Endothelial cell of umbilical vein (primary cell): ENCODE results near the gene CPNE1. TPM values are rescaled to one million over a fixed set of nuclear protein-coding genes. Genes with fewer than 3 reads are reported as not detected.
"Not testable (repeated sequence)": the region's sequence is repeated elsewhere in the genome, so short reads cannot be mapped to it uniquely, and the experiment has no call there.

Source experiments
- BruUV-seq: library from RNA; stranded (reverse); fragments of 400-500 nt; replicated peaks from 2 replicates; lab custom pipeline; 2021; lab: Mats Ljungman, UMichigan
- CTCF ChIA-PET: fragments of 300-600, 350-600 bp; sonication (Branson Sonifier 250); formaldehyde crosslinking; loops from one replicate; lab custom pipeline; 2021; ENCODE audit warnings: antibody characterized with exemption, inconsistent platforms; lab: Charles Lee
- POLR2A ChIA-PET: fragments of 300-600, 350-600 bp; sonication (Branson Sonifier 250); formaldehyde crosslinking; loops from one replicate; lab custom pipeline; 2021; ENCODE audit warnings: antibody characterized with exemption, inconsistent platforms; lab: Charles Lee
- DNase-seq: peaks from one replicate; pipeline ENCODE4 v3.0.0-alpha.2; 2011; ENCODE audit warnings: low read depth, low spot score
- FAIRE-seq: peaks from 2 replicates; lab custom pipeline; 2011; peaks lifted over from hg19 to GRCh38; lab: Jason Lieb, UNC
- H2AFZ ChIP-seq: 2 replicates; pipeline ENCODE4 v1.6.0; 2012; ENCODE audit warnings: low read depth, low read length, control low read depth, inconsistent platforms
- H3K27ac ChIP-seq: 2 replicates; pipeline ENCODE4 v1.5.1; 2011; ENCODE audit warnings: low read depth, mild to moderate bottlenecking, control low read depth, low read length, moderate library complexity; ENCODE audit not compliant: insufficient read depth
- H3K27me3 ChIP-seq, 2 experiments: 2 replicates each; pipeline versions ENCODE4 v1.6.0 to v1.6.1; 2011; ENCODE audit warnings: low read length in 2 of 2, mixed read lengths in 1 of 2; ENCODE audit not compliant: control insufficient read depth in 2 of 2, insufficient read depth in 2 of 2
- H3K36me3 ChIP-seq, 2 experiments: 2 replicates in 1 of 2; 3 replicates in 1 of 2; pipeline ENCODE4 v1.5.1; 2011; ENCODE audit warnings: low read length in 2 of 2, mild to moderate bottlenecking in 1 of 2, moderate library complexity in 1 of 2; ENCODE audit not compliant: control insufficient read depth in 2 of 2, insufficient read depth in 2 of 2; ENCODE audit errors: extremely low read depth in 1 of 2
- H3K4me1 ChIP-seq: 3 replicates; pipeline ENCODE4 v1.5.1; 2011; ENCODE audit warnings: mild to moderate bottlenecking, low read length; ENCODE audit not compliant: control insufficient read depth, insufficient read depth; ENCODE audit errors: extremely low read depth
- H3K4me2 ChIP-seq: 2 replicates; pipeline ENCODE4 v1.6.1; 2011; ENCODE audit warnings: low read length, control low read depth, mixed read lengths; ENCODE audit not compliant: insufficient read depth
- H3K4me3 ChIP-seq, 3 experiments: fragments of 200-600 bp in 1 of 3; sonication (generic), shearing (Covaris generic) in 1 of 3; replicated peaks in 1 of 3; 2 replicates each; pipeline ENCODE4 v1.5.1; 2011 to 2016; ENCODE audit warnings: control low read depth in 3 of 3, low read length in 3 of 3, mild to moderate bottlenecking in 2 of 3, inconsistent platforms in 1 of 3, low read depth in 1 of 3, moderate library complexity in 1 of 3; ENCODE audit not compliant: insufficient read depth in 1 of 3
- H3K79me2 ChIP-seq: 2 replicates; pipeline ENCODE4 v1.6.0; 2012; ENCODE audit warnings: low read length, inconsistent platforms; ENCODE audit not compliant: control insufficient read depth, insufficient read depth
- H3K9ac ChIP-seq: replicated peaks from 2 replicates; pipeline ENCODE3; 2011; ENCODE audit warnings: low read length, control low read depth; ENCODE audit not compliant: insufficient read depth; ENCODE audit errors: extremely low read depth
- H3K9me1 ChIP-seq: replicated peaks from 3 replicates; pipeline ENCODE4 v1.6.0; 2011; ENCODE audit warnings: mild to moderate bottlenecking, low read length; ENCODE audit not compliant: control insufficient read depth, insufficient read depth; ENCODE audit errors: extremely low read depth
- H3K9me3 ChIP-seq: replicated peaks from 2 replicates; pipeline ENCODE4 v1.5.1; 2012; ENCODE audit warnings: low read length, inconsistent platforms; ENCODE audit not compliant: control insufficient read depth, insufficient read depth
- H4K20me1 ChIP-seq: replicated peaks from 2 replicates; pipeline ENCODE3; 2011; ENCODE audit warnings: mild to moderate bottlenecking, low read length; ENCODE audit not compliant: control insufficient read depth, insufficient read depth; ENCODE audit errors: extremely low read depth
- EZH2 ChIP-seq: IDR thresholded peaks from 2 replicates; pipeline ENCODE4 v1.6.1; 2012; ENCODE audit warnings: borderline replicate concordance, low read depth, mild to moderate bottlenecking, moderate library complexity, low read length, inconsistent platforms; ENCODE audit not compliant: severe bottlenecking
- FOS ChIP-seq: IDR thresholded peaks from 2 replicates; pipeline ENCODE4 v1.6.1; 2011; ENCODE audit warnings: mild to moderate bottlenecking, low read length, moderate library complexity, borderline replicate concordance; ENCODE audit not compliant: insufficient read depth
- GATA2 ChIP-seq: IDR thresholded peaks from 2 replicates; pipeline ENCODE4 v1.7.0; 2011; ENCODE audit warnings: low read depth, mild to moderate bottlenecking, moderate library complexity, mixed read lengths, low read length; ENCODE audit not compliant: insufficient read length, insufficient read depth
- JUN ChIP-seq: IDR thresholded peaks from 2 replicates; pipeline ENCODE4 v1.6.1; 2011; ENCODE audit warnings: borderline replicate concordance, low read depth; ENCODE audit not compliant: insufficient read length, insufficient read depth
- MAX ChIP-seq: IDR thresholded peaks from 2 replicates; pipeline ENCODE4 v1.6.1; 2011; ENCODE audit not compliant: insufficient read depth, insufficient read length
- MYC ChIP-seq: IDR thresholded peaks from one replicate; pipeline ENCODE4 v1.6.1; 2011; ENCODE audit warnings: mild to moderate bottlenecking, low read depth, low read length
- POLR2A ChIP-seq: IDR thresholded peaks from 2 replicates; pipeline ENCODE4 v1.6.1; 2012; ENCODE audit warnings: low read depth, mild to moderate bottlenecking, control low read depth, low read length
- POLR2AphosphoS5 ChIP-seq: IDR thresholded peaks from 2 replicates; pipeline ENCODE4 v1.6.1; 2012; ENCODE audit warnings: low read depth, mild to moderate bottlenecking, control low read depth, low read length, moderate library complexity; ENCODE audit not compliant: insufficient read depth
- dilution Hi-C: fragments of 300-500 bp; cut with MboI; formaldehyde crosslinking; loops from one replicate; pipeline ENCODE4 v1.15.0; 2019; ENCODE audit warnings: low sequenced_read_pairs; ENCODE audit not compliant: extremely low pct_ligation_motif_present
- intact Hi-C: fragments of 100-400 bp; cut with micrococcal nuclease; formaldehyde crosslinking; loops from one replicate; pipeline ENCODE4 v1.10.0; 2022
- polyA plus RNA-seq, 4 experiments: library from polyadenylated mRNA; depleted of rRNA in 3 of 4; stranded (reverse) in 3 of 4; unstranded in 1 of 4; fragments of >200 nt; gene quantifications; 2 replicates each; pipeline versions ENCODE4 v1.2.1 to v1.2.3, GENCODE V29; 2011 to 2012; ENCODE audit warnings: missing spikeins in 1 of 4
- total RNA-seq: library from RNA; stranded (reverse); gene quantifications from 2 replicates; pipeline ENCODE4 v1.2.3, GENCODE V29; 2021
- TF ChIP-seq, protein P1 (sequence below), 2 donors: IDR thresholded peaks; 1 replicate in 1 of 2; 2 replicates in 1 of 2; pipeline ENCODE4 v1.5.1; 2011; ENCODE audit warnings: low read length in 2 of 2, mild to moderate bottlenecking in 2 of 2, moderate library complexity in 2 of 2, control low read depth in 1 of 2, inconsistent platforms in 1 of 2, low read depth in 1 of 2; ENCODE audit not compliant: insufficient read depth in 1 of 2; ENCODE audit errors: extremely low read depth in 1 of 2

Gene CPNE1
- total and polyA plus RNA-seq, 2 donors (not counting 3 experiments of a cell fraction or from before 2014, with no cell fraction given) = 244 to 316 TPM

- BruUV-seq, DNase-seq, H3K9me1 ChIP-seq, H3K4me3 ChIP-seq, H2AFZ ChIP-seq, H3K9ac ChIP-seq, H3K27me3 ChIP-seq, FAIRE-seq, H3K4me1 ChIP-seq, H3K27ac ChIP-seq, H3K9me3 ChIP-seq, POLR2A ChIA-PET, H4K20me1 ChIP-seq, intact Hi-C loops, H3K4me2 ChIP-seq, dilution Hi-C loops: not testable (repeated sequence)
- Histone ChIP-seq H3K36me3 (peaks cover 19 to 51% of the 10 kb centered on the region in 2 experiments), H3K79me2 (peaks cover 22% of the 10 kb centered on the region)
- CTCF ChIA-PET = interaction anchor here (1.2 kb wide), 1 partner anchor 14 kb away, joined by 3 read pairs; no protein-coding TSS in a partner anchor
These were observed 41.2 kb upstream of the CPNE1 start for GRCh38 chr20:35705894-35706293.

DNA sequence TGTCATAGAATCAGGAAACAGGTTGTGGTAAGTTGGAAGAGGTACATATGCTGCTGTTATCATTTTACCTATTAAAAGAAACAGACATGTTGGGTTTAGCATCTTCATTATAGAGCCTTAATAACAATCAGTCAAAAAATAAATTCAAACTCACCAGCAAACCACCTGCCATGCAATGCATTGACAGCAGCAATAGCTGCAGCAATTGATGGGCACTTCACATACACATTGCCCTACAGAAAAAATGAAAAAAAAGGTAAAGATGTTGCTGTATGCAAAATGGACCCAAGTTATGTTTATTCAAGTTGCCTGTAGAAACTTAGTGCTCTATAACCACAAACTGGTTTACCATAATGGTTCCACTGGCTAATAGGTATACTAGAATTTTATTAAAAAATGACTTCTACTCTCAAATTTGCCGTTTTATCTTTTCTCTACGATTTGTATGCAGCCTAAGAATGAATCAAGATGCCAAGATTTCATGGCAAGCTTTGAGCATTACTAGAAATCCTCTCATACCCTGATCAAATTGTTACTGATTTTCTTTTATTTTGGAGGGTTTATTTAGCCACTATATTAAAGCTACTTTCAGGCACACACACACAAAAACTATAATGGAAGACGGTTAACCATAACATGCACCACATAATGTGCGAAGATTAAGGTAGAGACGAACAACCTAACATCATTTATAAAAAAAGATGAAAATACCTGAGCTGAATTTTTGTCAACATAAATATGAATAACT, 40.0 kb upstream of the CPNE1 start:
- Histone ChIP-seq H3K4me3 (no peak overlapping the region), H3K79me2 (peaks cover 20% of the 10 kb centered on the region), H2AFZ (no peak overlapping the region), H3K4me2 (no peak overlapping the region), H4K20me1 (peaks cover 5% of the 10 kb centered on the region), H3K36me3 (peaks cover 19 to 40% of the 10 kb centered on the region in 2 experiments), H3K9me1 (no peaks in the 10 kb centered on the region), H3K27ac (no peak overlapping the region), H3K27me3 (no peaks in the 10 kb centered on the region), H3K9me3 (no peaks in the 10 kb centered on the region), H3K9ac (no peak overlapping the region), H3K4me1 (peaks cover 9% of the 10 kb centered on the region)
- no peak for FAIRE-seq
- ChIA-PET CTCF (interaction anchor here (1.3 kb wide), 1 partner anchor 8 kb away, joined by 3 read pairs; no protein-coding TSS in a partner anchor), POLR2A (interaction anchor here (1.1 kb wide), 1 partner anchor 38 kb away, joined by 4 read pairs; no protein-coding TSS in a partner anchor)
- dilution Hi-C loops = no loop called here
- TF ChIP-seq POLR2AphosphoS5 (no peak), GATA2 (no peak), FOS (no peak), JUN (no peak), MYC (no peak), MAX (no peak), POLR2A (no peak), EZH2 (no peak)
- TF ChIP-seq, protein P1, sequence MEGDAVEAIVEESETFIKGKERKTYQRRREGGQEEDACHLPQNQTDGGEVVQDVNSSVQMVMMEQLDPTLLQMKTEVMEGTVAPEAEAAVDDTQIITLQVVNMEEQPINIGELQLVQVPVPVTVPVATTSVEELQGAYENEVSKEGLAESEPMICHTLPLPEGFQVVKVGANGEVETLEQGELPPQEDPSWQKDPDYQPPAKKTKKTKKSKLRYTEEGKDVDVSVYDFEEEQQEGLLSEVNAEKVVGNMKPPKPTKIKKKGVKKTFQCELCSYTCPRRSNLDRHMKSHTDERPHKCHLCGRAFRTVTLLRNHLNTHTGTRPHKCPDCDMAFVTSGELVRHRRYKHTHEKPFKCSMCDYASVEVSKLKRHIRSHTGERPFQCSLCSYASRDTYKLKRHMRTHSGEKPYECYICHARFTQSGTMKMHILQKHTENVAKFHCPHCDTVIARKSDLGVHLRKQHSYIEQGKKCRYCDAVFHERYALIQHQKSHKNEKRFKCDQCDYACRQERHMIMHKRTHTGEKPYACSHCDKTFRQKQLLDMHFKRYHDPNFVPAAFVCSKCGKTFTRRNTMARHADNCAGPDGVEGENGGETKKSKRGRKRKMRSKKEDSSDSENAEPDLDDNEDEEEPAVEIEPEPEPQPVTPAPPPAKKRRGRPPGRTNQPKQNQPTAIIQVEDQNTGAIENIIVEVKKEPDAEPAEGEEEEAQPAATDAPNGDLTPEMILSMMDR (IDR thresholded peaks at IDR 0.05; ENCODE audit: extremely low read depth in 1 of 2, insufficient read depth in 1 of 2, low read depth in 1 of 2, low read length in 2 of 2) = no peak
- no TSS peak for BruUV-seq
- no peak for DNase-seq
- intact Hi-C loops = no loop called here
